Activated naive CD4-positive, alpha-beta T cell treated with anti-CD3 and anti-CD28 coated beads, Interleukin-2, amount 50 U/mL, for 16 hours (primary cell): ENCODE measurements around the gene TRIP11.
A peak's percentile ranks its signal among the peaks of the same experiment; 100 is the strongest.

ENCODE experiments used
- DNase-seq: peaks from one replicate; pipeline ENCODE4 v3.0.0-alpha.2; 2020

TRIP11 gene

GRCh38 chr14:91953170-91953985 lies 86.5 kb downstream of the TRIP11 start:
- no peak for DNase-seq

GRCh38 chr14:91947475-91948184 lies 92.2 kb downstream of the TRIP11 start, which contains the start of gene FBLN5:
Gene FBLN5, minus strand, starts transcription at chr14:91947694. Its CDS starts 465 bp downstream, at chr14:91947229.
- DNase-seq = peak; percentile 52

- DNase-seq = no peak
Observed at GRCh38 chr14:91946622-91947474, 93.0 kb downstream of the TRIP11 start.

GRCh38 chr14:91945751-91946621 lies 93.9 kb downstream of the TRIP11 start:
- no peak for DNase-seq

GRCh38 chr14:91942946-91943345 lies 96.9 kb downstream of the TRIP11 start:
- no peak for DNase-seq

DNA sequence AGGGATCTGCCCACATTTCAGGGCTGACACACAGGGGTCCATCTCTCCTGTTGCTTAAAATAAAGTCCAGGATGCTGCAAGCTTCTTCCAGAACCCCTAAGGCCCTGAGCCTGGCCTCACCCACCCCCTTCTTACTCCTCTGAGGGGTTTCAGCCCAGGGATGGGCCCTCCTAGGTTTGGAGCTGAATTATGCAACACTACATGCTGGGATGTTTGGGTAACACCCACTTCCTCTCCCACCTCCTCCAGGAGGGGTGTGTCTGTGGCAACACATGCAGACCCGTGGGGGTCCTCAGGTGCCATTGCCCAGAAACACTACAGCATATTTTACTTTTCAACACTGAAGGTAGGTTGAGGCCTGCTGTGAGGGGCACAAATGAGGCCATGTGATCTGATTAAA lies 97.7 kb downstream of the TRIP11 start:
- no peak for DNase-seq

- DNase-seq = no peak
Observed at GRCh38 chr14:91940209-91940608, 99.7 kb downstream of the TRIP11 start.

DNA sequence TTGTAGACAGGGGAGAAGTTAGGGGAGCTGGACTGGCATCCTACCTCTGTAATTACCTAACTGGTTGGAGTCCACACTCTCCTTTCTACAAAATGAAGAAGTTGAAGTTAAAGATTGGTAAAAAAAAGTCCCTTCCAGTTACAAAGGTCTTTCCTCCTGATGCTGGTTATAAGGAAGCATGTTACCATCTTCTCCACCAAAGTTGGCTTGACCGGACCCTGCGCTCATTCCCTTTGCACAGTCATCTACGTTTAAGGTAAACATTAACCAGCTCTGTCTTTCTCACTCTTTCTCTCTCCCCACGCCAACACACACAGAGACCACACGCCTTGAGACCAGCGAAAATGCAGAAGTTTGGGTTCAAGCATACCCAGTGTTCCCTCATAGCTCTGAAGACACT lies 104.3 kb downstream of the TRIP11 start:
- no peak for DNase-seq

- DNase-seq = no peak
Observed at GRCh38 chr14:91934554-91935285, 105.1 kb downstream of the TRIP11 start.

GRCh38 chr14:91931478-91932088 lies 108.3 kb downstream of the TRIP11 start:
- no peak for DNase-seq

- DNase-seq = no peak
Observed at GRCh38 chr14:91929700-91930099, 110.2 kb downstream of the TRIP11 start.

- DNase-seq = no peak
Observed at GRCh38 chr14:91927800-91928199, 112.1 kb downstream of the TRIP11 start.

- no peak for DNase-seq
Observed at GRCh38 chr14:91927191-91927590, 112.7 kb downstream of the TRIP11 start.

DNA sequence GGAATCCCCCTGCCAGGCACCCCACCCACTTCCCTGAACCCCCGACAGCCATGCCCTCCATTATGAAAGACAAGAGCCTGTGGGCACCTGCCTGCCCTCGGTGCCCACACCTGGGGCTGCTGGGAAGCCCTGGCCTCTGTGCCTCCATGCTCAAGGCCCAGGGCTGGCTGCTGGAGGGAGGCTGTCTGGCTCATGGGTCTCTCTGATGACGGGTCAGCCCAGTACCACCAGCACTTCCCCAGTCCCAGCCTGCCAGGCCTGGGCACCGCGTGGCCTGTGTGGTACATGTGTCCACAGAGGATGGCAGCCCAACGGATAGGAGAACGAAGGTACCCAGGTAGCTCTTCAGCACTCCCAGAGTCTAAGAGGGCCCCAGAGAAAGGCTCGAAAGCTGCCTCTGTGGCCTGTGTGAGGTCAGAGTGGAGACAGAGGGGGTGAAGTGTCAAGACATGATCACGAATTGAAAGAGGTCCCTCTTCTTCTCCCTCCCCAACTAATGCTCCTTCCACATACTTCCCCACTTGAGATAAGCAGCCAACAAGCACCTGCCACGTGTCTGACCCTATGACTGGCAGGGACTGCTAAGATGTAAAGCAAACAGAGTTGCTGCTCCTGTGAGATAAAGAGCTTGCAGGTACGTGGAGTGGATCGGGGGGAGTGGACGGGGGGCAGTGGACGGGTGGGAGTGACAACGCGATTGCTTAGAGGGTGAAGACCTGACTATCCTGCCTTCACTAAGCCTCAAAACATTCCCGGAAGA lies 113.5 kb downstream of the TRIP11 start:
- DNase-seq = no peak

DNA sequence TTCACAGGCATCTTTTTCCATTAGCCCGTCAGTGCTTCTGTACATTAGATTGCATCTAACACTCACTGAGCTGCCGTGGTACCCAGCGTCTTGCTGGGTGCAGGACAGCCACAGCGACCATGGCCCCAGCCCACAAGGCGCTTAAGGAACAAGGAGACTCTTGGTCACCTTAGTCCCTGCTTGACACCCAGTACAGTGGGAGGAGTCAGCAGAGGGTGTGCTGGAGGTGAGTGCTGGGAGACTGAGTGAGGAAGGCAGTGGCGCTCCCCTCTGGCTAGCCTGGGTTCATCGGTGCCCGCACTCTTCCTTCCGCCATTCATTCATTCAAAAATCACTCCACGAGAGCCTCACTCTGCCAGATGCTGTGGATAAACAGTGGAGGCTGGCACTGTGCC lies 114.1 kb downstream of the TRIP11 start:
- no peak for DNase-seq

DNA sequence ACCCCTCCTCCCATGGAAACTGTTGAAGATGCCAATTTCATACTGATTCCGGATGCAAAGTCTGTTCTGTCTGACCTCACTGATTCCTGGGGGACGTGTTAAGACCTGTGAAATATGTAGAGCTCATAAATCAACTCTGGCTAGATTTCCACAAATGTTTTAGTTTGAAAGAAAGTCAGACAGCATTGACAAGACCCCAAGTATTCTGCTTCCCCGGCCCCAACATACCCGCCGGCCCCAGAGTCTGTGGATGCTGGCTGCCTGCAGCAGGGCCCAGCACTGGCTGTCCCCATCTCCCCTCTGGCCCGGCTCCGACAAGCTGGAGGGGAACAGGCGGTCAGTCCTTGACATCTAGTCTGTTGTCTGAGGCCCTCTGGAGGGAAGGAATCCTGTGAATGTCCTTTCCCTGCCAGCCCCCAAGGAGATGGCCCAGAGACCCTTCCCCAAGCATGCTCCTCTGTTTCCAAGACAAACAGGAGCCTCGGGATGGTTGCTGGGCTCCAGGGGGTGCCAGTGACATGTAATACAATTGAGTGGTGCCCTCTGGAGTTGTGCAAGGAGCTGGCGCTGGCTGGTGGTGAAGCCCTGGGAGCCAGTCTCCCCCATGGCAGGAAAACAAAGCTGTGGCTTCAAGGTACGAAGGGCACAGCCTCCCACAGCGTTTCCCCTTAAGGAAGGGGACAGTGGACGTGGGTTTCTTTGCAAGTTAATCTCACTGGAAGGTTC lies 114.7 kb downstream of the TRIP11 start:
- DNase-seq = no peak

DNA sequence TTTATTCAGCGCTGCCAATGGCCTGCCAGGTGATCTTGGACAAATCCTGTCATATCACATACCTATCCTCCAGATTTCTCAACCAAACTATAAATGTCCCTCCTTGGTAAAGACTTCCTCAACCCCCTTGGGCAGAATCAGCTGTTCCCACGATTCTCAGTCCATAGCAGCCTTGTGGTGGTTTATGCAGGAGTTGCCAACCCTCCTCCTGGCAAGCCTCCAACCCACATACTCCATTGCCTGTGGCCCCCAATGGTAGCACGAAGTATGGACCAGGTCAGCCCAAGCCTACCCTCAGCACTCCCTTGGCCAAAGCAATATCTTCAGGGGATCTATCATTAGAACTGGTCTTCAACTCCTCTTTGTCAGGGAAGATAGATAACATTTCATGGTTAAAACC lies 119.3 kb downstream of the TRIP11 start:
- DNase-seq = no peak

GRCh38 chr14:91919814-91920213 lies 120.0 kb downstream of the TRIP11 start:
- DNase-seq = no peak

DNA sequence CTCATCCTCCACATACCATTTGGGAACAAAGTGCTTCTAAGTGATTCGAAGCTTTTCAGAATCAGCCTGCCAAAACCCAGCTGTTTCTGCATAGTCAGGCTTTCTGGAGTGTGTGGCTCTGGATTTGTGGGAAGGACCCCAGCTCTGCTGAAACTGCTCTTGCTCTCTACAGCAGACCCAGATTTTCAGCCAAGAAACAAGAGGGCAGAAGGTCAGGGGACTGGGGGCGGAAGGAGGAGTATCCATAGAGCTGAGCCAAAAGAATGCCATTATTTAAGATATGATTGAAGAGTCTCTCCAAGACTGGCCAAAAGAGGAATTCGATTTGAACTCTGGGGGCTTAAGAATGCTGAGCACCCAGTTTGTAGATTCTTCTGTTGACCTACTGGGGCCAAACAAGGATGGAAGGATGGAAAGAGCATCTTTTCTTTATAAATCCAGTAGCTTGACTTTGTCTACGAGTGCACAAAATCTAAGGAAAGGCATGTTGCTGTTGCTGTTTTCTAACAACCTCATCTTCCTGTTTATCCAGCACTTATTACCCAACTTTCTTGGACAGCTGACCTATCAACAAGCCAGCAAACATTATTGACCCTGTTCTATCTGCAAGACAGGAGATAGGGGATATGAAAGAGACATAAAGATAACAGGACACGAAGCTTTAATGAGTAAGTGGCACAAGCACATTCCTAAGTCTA lies 121.5 kb downstream of the TRIP11 start:
- no peak for DNase-seq
